Measurements from ENCODE around the gene CACNB1. TPM values are rescaled to one million over a fixed set of nuclear protein-coding genes. Genes with fewer than 3 reads are reported as not detected.

CACNB1 gene
- total RNA-seq, 3 donors from 2014 or later (not counting 1 experiment from before 2014, with no cell fraction given), result 23.7 to 28.5 (median 28.1) TPM

GRCh38 chr17:39126436-39126835 lies 71.0 kb downstream of the CACNB1 start:
- TF ChIP-seq, protein P1, sequence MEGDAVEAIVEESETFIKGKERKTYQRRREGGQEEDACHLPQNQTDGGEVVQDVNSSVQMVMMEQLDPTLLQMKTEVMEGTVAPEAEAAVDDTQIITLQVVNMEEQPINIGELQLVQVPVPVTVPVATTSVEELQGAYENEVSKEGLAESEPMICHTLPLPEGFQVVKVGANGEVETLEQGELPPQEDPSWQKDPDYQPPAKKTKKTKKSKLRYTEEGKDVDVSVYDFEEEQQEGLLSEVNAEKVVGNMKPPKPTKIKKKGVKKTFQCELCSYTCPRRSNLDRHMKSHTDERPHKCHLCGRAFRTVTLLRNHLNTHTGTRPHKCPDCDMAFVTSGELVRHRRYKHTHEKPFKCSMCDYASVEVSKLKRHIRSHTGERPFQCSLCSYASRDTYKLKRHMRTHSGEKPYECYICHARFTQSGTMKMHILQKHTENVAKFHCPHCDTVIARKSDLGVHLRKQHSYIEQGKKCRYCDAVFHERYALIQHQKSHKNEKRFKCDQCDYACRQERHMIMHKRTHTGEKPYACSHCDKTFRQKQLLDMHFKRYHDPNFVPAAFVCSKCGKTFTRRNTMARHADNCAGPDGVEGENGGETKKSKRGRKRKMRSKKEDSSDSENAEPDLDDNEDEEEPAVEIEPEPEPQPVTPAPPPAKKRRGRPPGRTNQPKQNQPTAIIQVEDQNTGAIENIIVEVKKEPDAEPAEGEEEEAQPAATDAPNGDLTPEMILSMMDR (IDR thresholded peaks at IDR 0.05), result no peak
- Histone ChIP-seq H3K36me3 (ENCODE audit: control insufficient read depth, insufficient read depth, low read length) (no peaks in the 10 kb centered on the region), H3K9me3 (ENCODE audit: control insufficient read depth, insufficient read depth, low read length) (no peaks in the 10 kb centered on the region), H3K4me3 (ENCODE audit: low read length) (no peak overlapping the region), H3K27me3 (ENCODE audit: control insufficient read depth, insufficient read depth, low read length) (no peaks in the 10 kb centered on the region), H3K4me1 (ENCODE audit: control insufficient read depth, insufficient read depth, low read length) (no peaks in the 10 kb centered on the region), H3K27ac (ENCODE audit: low read length) (no peak overlapping the region)
- intact Hi-C loops (cut with micrococcal nuclease), result no loop called here
- Mint-ChIP-seq H3K27ac (no peak overlapping the region), H3K36me3 (no peaks in the 10 kb centered on the region), H3K9me3 (no peaks in the 10 kb centered on the region), H3K27me3 (ENCODE audit: low read depth in 2 of 2) (no peaks in the 10 kb centered on the region), H3K4me1 (no peaks in the 10 kb centered on the region), H3K4me3 (no peak overlapping the region)
- DNase-seq (no peak), ATAC-seq (no peak)
- WGBS (ENCODE audit: insufficient coverage), result 84% methylated on average over 6 of the region's 6 CpGs

DNA sequence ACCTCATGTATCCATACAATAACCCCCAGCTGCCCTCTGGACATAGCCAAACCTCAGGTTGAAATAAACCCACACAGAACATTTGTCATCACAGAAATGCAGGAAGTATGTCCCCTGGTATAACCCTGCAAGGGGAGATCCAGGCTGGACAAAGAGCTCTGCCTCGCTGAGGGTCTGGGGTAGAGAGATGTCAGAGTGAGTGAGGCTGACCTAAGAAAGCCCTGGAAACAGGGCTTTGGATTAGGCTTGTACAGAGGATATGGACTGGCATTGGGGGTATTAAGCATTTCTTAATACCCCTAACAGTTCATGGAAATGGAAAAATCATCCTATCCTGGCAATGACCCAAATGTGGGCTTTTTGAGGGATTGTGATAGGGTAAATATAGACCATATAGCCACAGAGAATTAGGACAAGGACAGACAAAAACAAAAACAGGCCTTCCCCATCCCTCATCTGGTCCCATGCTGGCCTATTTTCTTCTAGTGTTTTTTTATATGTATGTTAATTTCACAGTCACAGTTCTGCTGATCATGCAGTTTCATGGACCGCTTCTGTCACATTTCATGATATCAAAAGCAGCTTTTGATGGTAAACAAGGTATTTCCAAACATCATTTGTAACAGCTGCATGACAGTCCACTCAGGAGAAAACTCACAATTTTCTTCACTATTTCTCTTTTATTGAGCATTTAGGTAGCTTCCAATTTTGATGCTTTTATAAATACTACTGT lies 72.2 kb downstream of the CACNB1 start:
- ATAC-seq, result no peak
- no peaks in the 10 kb centered on the region for H3K4me1 Mint-ChIP-seq
- intact Hi-C loops (cut with micrococcal nuclease), result no loop called here
- 96% methylated on average over 2 of the region's 2 CpGs for WGBS (ENCODE audit: insufficient coverage)
- no peak overlapping the region for H3K4me3 ChIP-seq (ENCODE audit: low read length)
- H3K4me3 Mint-ChIP-seq, result no peak overlapping the region
- H3K27ac Mint-ChIP-seq, result no peak overlapping the region
- H3K27ac ChIP-seq (ENCODE audit: low read length), result no peak overlapping the region
- no peak for DNase-seq
- TF ChIP-seq, protein P1 (IDR thresholded peaks at IDR 0.05), result no peak
- H3K4me1 ChIP-seq (ENCODE audit: control insufficient read depth, insufficient read depth, low read length), result no peaks in the 10 kb centered on the region
- H3K36me3 ChIP-seq (ENCODE audit: control insufficient read depth, insufficient read depth, low read length), result no peaks in the 10 kb centered on the region
- no peaks in the 10 kb centered on the region for H3K27me3 ChIP-seq (ENCODE audit: control insufficient read depth, insufficient read depth, low read length)
- H3K36me3 Mint-ChIP-seq, result no peaks in the 10 kb centered on the region
- no peaks in the 10 kb centered on the region for H3K27me3 Mint-ChIP-seq (ENCODE audit: low read depth in 2 of 2)
- no peaks in the 10 kb centered on the region for H3K9me3 ChIP-seq (ENCODE audit: control insufficient read depth, insufficient read depth, low read length)
- H3K9me3 Mint-ChIP-seq, result no peaks in the 10 kb centered on the region

DNA sequence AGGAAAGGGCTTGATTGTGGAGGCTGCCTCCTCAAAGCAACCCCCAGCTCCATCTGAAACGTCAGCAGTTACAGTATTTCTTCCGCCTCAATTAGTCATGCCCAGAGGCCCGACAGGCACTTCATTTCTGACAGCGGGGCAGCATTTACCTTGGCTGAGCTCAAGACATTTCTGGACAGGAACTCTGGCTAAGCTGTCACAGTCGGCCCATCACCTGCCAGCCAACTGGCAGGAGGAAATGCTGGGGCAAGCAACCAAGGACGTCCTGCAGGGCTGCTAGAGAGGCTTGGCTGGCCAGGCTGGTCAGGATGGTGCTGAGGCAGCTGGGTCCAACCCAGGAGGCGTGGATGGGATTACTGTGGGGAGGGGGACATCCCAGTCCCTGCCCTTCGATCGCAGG lies 73.8 kb downstream of the CACNB1 start:
- no peaks in the 10 kb centered on the region for H3K36me3 ChIP-seq (ENCODE audit: control insufficient read depth, insufficient read depth, low read length)
- TF ChIP-seq, protein P1 (IDR thresholded peaks at IDR 0.05), result no peak
- intact Hi-C loops (cut with micrococcal nuclease), result no loop called here
- no peaks in the 10 kb centered on the region for H3K27me3 ChIP-seq (ENCODE audit: control insufficient read depth, insufficient read depth, low read length)
- H3K4me3 ChIP-seq (ENCODE audit: low read length), result no peak overlapping the region
- DNase-seq (no peak), ATAC-seq (no peak)
- Mint-ChIP-seq H3K4me3 (no peak overlapping the region), H3K27ac (no peak overlapping the region), H3K27me3 (ENCODE audit: low read depth in 2 of 2) (no peaks in the 10 kb centered on the region), H3K4me1 (no peaks in the 10 kb centered on the region), H3K36me3 (no peaks in the 10 kb centered on the region), H3K9me3 (no peaks in the 10 kb centered on the region)
- no peaks in the 10 kb centered on the region for H3K4me1 ChIP-seq (ENCODE audit: control insufficient read depth, insufficient read depth, low read length)
- no peak overlapping the region for H3K27ac ChIP-seq (ENCODE audit: low read length)
- whole genome bisulfite sequencing (ENCODE audit: insufficient coverage), result 89% methylated on average over 9 of the region's 9 CpGs
- no peaks in the 10 kb centered on the region for H3K9me3 ChIP-seq (ENCODE audit: control insufficient read depth, insufficient read depth, low read length)

Other genes with a start within 250 kb of the CACNB1 start
- not detected for gene FBXO47, start 230.3 kb downstream of the CACNB1 start, total RNA-seq
- gene PLXDC1, start 46.0 kb downstream of the CACNB1 start, total RNA-seq, result 10 to 100 TPM in 2 of 3 donors, 1 to 10 TPM in 1; 5.7 to 53.6 (median 15.9) TPM
- under 1 TPM in 1 of 3 donors, not detected in 2; 0.33 TPM for gene ARL5C, start 31.5 kb downstream of the CACNB1 start, total RNA-seq
- gene RPL19, start 2.6 kb upstream of the CACNB1 start, total RNA-seq, result 1,000 to 10,000 TPM; 1,182 to 1,484 (median 1,482) TPM
- not detected for gene STAC2, start 28.3 kb upstream of the CACNB1 start, total RNA-seq
- gene FBXL20, start 204.0 kb upstream of the CACNB1 start, total RNA-seq, result 10 to 100 TPM; 25.5 to 34.2 (median 32.4) TPM